ENCODE results near the gene CALR3. TPM values are rescaled to one million over a fixed set of nuclear protein-coding genes. Genes with fewer than 3 reads are reported as not detected.
"Not testable (repeated sequence)": the region's sequence is repeated elsewhere in the genome, so short reads cannot be mapped to it uniquely, and the experiment has no call there.

CALR3 gene
- total RNA-seq, 4 donors from 2014 or later: not detected

- 97% methylated on average over 5 of the region's 5 CpGs for WGBS
- Histone ChIP-seq H3K4me3 (no peak overlapping the region), H3K36me3 (no peaks in the 10 kb centered on the region), H3K9me3 (no peaks in the 10 kb centered on the region), H3K27me3 (no peaks in the 10 kb centered on the region), H3K27ac (replicated peaks in 1 of 4) (no peak overlapping the region), H3K4me1 (peaks cover 61 to 72% (median 66%) of the 10 kb centered on the region in 4 donors)
- no peak for DNase-seq (ENCODE audit: extremely low spot score)
- intact Hi-C loops (cut with DNase I): no loop called here
- no peak for TF ChIP-seq EP300 (IDR thresholded peaks at IDR 0.05)
Observed at GRCh38 chr19:16455489-16455888, 40.5 kb downstream of the CALR3 start.

- peaks cover 56 to 65% (median 61%) of the 10 kb centered on the region in 4 donors for H3K4me1 ChIP-seq
- H3K27ac ChIP-seq (replicated peaks in 1 of 4): peak overlapping the region in 2 of 4 donors; percentile 2 to 51
- intact Hi-C loops (cut with DNase I): no loop called here
- H3K9me3 ChIP-seq: no peaks in the 10 kb centered on the region
- 80% methylated on average over 10 of the region's 10 CpGs for WGBS
- no peak overlapping the region for H3K4me3 ChIP-seq
- no peak for DNase-seq (ENCODE audit: extremely low spot score)
- no peak for TF ChIP-seq CTCF (IDR thresholded peaks at IDR 0.05)
- H3K27me3 ChIP-seq: no peaks in the 10 kb centered on the region
- no peaks in the 10 kb centered on the region for H3K36me3 ChIP-seq
Observed at GRCh38 chr19:16454351-16454918, 41.5 kb downstream of the CALR3 start.

GRCh38 chr19:16452325-16452724 is 43.6 kb downstream of the CALR3 start:
- no peak overlapping the region for H3K27ac ChIP-seq (replicated peaks in 1 of 4)
- intact Hi-C loops (cut with DNase I): no loop called here
- no peaks in the 10 kb centered on the region for H3K27me3 ChIP-seq
- DNase-seq (ENCODE audit: extremely low spot score): no peak
- H3K9me3 ChIP-seq: no peaks in the 10 kb centered on the region
- WGBS: 81% methylated on average over 8 of the region's 8 CpGs
- TF ChIP-seq CTCF (IDR thresholded peaks at IDR 0.05): no peak
- TF ChIP-seq POLR2A (IDR thresholded peaks at IDR 0.05; ENCODE audit: low read depth): no peak
- TF ChIP-seq POLR2AphosphoS5 (IDR thresholded peaks at IDR 0.05): no peak
- TF ChIP-seq EP300 (IDR thresholded peaks at IDR 0.05): no peak
- peaks cover 39 to 55% (median 47%) of the 10 kb centered on the region in 4 donors for H3K4me1 ChIP-seq
- no peak overlapping the region for H3K4me3 ChIP-seq
- H3K36me3 ChIP-seq: no peaks in the 10 kb centered on the region

GRCh38 chr19:16449330-16449961 is 46.5 kb downstream of the CALR3 start:
- TF ChIP-seq POLR2AphosphoS5 (IDR thresholded peaks at IDR 0.05) (no peak), CTCF (IDR thresholded peaks at IDR 0.05) (no peak), POLR2A (IDR thresholded peaks at IDR 0.05; ENCODE audit: low read depth) (no peak), EP300 (IDR thresholded peaks at IDR 0.05) (no peak)
- no peak for DNase-seq (ENCODE audit: extremely low spot score)
- Histone ChIP-seq H3K36me3 (no peaks in the 10 kb centered on the region), H3K4me3 (no peak overlapping the region), H3K4me1 (peaks cover 45 to 62% (median 53%) of the 10 kb centered on the region in 4 donors), H3K27ac (replicated peaks in 1 of 4) (no peak overlapping the region), H3K27me3 (no peaks in the 10 kb centered on the region), H3K9me3 (no peaks in the 10 kb centered on the region)
- 86% methylated on average over 6 of the region's 6 CpGs for WGBS
- intact Hi-C loops (cut with DNase I): loop anchor here (5.0 kb wide), 1 partner anchor 53 kb away; no protein-coding TSS in a partner anchor

GRCh38 chr19:16448872-16449271 is 47.1 kb downstream of the CALR3 start:
- 98% methylated on average over 3 of the region's 3 CpGs for WGBS
- not testable (repeated sequence) for H3K9me3 ChIP-seq
- peaks cover 39 to 61% (median 52%) of the 10 kb centered on the region in 4 donors for H3K4me1 ChIP-seq

More at GRCh38 chr19:16448872-16449271, 47.1 kb downstream of the CALR3 start:
- not testable (repeated sequence) for H3K36me3 ChIP-seq; H3K4me3 ChIP-seq; H3K27ac ChIP-seq (replicated peaks in 1 of 4); H3K27me3 ChIP-seq; DNase-seq (ENCODE audit: extremely low spot score)
- intact Hi-C loops (cut with DNase I): loop anchor here (5.0 kb wide), 1 partner anchor 53 kb away; no protein-coding TSS in a partner anchor
